GM10248 (cell line): ENCODE results near the gene MICAL2.

Source experiments
- CTCF ChIA-PET: fragments of 300-600 bp; sonication (Branson Sonifier 250); formaldehyde crosslinking; extraction: SDS; loops from one replicate; lab custom pipeline; 2021; ENCODE audit warnings: antibody characterized with exemption; lab: Yijun Ruan, JAX
- POLR2A ChIA-PET: fragments of 350-650 bp; sonication (Branson Sonifier 250); formaldehyde crosslinking; extraction: SDS; loops from one replicate; lab custom pipeline; 2020; ENCODE audit warnings: antibody characterized with exemption; lab: Yijun Ruan, JAX
- DNase-seq: peaks from one replicate; pipeline ENCODE4 v3.0.0; 2012; ENCODE audit errors: extremely low spot score
- TF ChIP-seq, protein P1 (sequence below): IDR thresholded peaks from 2 replicates; pipeline ENCODE4 v1.5.1; 2012; ENCODE audit warnings: mild to moderate bottlenecking, low read depth; ENCODE audit errors: extremely low read depth, missing control alignments, control extremely low read depth

Gene MICAL2

DNA sequence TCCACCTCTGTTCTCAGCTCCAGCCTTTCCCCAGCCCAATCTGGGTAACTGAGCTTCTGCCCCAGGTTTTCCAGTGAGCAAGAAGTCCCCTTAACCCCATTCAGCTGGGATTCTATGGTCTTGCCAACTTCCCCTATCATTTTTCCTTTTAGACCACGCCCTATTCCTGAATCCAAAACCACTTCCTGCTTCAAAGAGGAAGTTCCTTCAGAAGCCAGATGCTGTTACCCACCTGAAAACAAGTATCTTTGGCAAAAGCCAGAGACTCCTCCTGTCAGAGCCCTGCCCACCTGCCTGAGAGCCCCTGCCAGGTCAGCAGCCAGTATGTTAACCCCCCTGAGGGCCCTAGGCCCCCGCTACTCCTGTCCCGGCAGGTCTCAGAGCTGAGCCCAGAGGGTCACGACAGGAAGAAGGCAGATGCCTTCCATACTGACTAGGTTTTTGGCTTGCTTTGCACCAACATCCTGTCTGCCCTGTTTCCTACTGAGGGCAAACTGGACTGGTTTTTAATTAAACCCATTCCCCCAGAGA lies 20.3 kb upstream of the MICAL2 start:
- TF ChIP-seq, protein P1, sequence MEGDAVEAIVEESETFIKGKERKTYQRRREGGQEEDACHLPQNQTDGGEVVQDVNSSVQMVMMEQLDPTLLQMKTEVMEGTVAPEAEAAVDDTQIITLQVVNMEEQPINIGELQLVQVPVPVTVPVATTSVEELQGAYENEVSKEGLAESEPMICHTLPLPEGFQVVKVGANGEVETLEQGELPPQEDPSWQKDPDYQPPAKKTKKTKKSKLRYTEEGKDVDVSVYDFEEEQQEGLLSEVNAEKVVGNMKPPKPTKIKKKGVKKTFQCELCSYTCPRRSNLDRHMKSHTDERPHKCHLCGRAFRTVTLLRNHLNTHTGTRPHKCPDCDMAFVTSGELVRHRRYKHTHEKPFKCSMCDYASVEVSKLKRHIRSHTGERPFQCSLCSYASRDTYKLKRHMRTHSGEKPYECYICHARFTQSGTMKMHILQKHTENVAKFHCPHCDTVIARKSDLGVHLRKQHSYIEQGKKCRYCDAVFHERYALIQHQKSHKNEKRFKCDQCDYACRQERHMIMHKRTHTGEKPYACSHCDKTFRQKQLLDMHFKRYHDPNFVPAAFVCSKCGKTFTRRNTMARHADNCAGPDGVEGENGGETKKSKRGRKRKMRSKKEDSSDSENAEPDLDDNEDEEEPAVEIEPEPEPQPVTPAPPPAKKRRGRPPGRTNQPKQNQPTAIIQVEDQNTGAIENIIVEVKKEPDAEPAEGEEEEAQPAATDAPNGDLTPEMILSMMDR: no peak
- DNase-seq: no peak
- ChIA-PET CTCF (interaction anchor here (1.3 to 1.6 kb wide), 3 partner anchors 8 to 147 kb away, joined by 3 read pairs; no protein-coding TSS in a partner anchor), POLR2A (no interaction called here)

DNA sequence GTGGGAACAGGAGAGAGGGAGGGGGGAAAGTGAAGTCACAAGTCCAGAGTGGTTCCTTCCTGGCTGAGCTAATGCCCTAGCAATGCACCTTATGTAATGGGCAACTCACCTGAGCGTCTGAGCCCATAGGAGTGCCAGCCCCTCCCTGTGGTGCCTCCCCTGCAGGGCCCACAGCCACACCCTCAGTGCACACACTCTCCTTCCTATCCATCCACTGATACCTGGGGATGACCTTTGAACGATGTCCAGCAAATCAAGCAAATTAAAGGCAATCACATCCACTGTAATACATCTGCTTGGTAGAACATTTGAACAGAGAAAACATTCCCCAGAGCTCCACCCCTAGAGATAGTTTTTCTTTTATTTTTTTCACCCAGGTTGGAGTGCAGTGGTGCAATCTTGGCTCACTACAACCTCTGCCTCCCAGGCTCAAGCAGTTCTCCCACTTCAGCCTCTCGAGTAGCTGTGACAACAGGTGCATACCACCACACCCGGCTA lies 19.6 kb upstream of the MICAL2 start:
- TF ChIP-seq, protein P1: no peak
- DNase-seq: no peak
- POLR2A ChIA-PET: no interaction called here
- CTCF ChIA-PET: interaction anchor here (1.3 to 1.9 kb wide), 4 partner anchors 43 to 191 kb away, joined by 3 to 6 read pairs (median 4); no protein-coding TSS in a partner anchor

DNA sequence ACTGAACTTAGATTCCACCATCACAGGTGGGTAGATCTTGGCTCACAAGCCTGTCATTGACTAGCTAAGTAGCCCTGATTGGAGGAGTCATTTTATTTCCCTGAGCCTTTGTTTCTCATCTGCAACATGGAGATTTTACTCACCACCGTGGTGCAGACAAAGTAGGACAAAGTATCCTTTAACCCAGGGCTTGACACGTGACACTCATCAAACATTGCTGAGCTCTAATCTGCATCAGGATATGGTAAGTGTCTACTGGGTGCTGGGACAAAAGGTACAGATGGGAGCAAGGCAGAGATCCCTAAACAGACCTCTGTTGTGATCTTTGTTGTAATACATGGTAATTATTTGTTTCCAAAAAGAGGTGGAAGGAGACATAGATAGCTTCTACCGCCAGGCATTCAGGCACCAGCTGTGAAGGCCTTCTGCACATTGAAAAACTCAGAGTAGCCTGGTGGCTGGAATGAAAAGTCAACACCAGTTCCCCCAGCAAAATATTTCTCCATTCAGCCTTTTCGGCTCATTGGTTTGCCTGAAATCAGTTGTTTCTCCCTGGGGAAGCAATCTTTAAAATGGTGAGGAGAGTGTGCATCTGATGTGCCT lies 18.3 kb upstream of the MICAL2 start:
- CTCF ChIA-PET: interaction anchor here (0.9 to 1.9 kb wide), 3 partner anchors 11 to 190 kb away, joined by 3 to 6 read pairs (median 5); no protein-coding TSS in a partner anchor
- POLR2A ChIA-PET: no interaction called here
- no peak for DNase-seq
- TF ChIP-seq, protein P1: no peak

DNA sequence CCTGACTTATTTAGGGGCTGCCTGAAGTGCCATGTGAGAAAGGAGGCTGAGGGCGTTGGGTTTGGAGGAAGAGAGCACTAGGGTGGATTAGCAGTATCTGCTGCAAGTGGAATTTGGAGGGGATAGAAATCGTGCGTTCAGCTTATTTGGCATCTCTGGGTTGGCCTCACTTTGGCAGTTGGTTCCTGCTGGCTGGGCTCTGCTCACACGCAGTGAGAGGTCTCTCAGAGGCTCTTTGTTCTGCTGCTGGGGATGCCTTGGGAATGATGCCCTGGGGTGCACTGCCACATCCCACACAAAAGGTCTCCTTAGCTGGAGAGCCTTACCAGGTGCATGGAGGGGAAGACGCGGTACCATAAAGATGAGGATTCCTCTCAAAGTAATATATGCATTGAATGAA lies 17.7 kb upstream of the MICAL2 start:
- ChIA-PET POLR2A (no interaction called here), CTCF (interaction anchor here (0.9 to 1.9 kb wide), 3 partner anchors 10 to 189 kb away, joined by 3 to 5 read pairs (median 3); no protein-coding TSS in a partner anchor)
- no peak for DNase-seq
- TF ChIP-seq, protein P1: no peak

DNA sequence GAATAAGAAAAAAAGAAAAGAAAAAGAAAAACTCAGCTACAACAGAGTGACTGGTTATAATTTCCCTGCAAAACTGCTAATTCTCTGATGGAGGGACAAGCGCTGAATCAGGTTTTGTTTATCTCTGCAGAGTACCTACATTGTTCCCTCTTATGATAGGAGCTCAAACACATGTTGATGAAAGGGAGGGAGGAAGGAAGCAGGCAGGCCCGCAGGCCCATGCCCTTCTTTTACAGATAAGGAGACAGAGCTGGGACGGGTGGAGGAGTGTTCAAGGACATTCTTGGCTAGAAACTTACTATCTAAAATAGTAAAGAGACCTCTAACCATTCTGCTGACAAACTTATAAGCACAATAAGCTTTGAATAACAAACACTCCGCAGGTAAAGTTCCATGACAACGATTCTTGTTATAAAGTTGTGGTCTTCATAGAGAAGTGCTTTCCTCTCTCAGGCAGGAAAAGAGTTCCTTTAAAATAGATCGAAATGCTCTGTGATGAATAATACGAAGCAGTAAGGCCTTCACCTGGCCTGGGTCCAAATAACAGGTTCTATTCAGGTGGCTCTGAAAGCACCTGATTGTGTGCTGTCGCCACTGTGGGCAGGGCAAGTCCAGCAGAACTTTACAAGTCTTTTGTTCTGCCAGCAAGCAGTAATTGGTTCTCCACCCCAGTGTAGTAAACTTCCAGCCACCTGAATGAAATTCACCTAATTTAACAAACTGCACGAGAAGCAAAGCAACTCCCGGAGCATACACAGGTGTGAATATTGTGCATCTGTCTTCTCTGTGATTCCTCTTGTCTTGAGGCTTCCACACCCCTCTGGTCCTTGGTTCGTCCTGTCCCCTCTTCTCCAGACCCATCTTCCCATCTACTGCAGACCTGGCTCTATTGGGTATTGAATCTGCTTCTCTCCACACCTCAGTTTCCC lies 15.3 kb upstream of the MICAL2 start:
- ChIA-PET POLR2A (no interaction called here), CTCF (interaction anchor here (0.7 to 2.1 kb wide), 4 partner anchors 9 to 34 kb away, joined by 3 to 5 read pairs (median 3); no protein-coding TSS in a partner anchor)

More for the DNA sequence above, 15.3 kb upstream of the MICAL2 start:
- no peak for DNase-seq
- TF ChIP-seq, protein P1: no peak
